ENCODE data around the gene RAMP2. TPM values are rescaled to one million over a fixed set of nuclear protein-coding genes. Genes with fewer than 3 reads are reported as not detected.

Gene RAMP2
- total and polyA plus RNA-seq, 2 of the 13 experiments (the other 11 are each of a cell fraction or from before 2014, with no cell fraction given), result 1.4 to 5.2 TPM

DNA sequence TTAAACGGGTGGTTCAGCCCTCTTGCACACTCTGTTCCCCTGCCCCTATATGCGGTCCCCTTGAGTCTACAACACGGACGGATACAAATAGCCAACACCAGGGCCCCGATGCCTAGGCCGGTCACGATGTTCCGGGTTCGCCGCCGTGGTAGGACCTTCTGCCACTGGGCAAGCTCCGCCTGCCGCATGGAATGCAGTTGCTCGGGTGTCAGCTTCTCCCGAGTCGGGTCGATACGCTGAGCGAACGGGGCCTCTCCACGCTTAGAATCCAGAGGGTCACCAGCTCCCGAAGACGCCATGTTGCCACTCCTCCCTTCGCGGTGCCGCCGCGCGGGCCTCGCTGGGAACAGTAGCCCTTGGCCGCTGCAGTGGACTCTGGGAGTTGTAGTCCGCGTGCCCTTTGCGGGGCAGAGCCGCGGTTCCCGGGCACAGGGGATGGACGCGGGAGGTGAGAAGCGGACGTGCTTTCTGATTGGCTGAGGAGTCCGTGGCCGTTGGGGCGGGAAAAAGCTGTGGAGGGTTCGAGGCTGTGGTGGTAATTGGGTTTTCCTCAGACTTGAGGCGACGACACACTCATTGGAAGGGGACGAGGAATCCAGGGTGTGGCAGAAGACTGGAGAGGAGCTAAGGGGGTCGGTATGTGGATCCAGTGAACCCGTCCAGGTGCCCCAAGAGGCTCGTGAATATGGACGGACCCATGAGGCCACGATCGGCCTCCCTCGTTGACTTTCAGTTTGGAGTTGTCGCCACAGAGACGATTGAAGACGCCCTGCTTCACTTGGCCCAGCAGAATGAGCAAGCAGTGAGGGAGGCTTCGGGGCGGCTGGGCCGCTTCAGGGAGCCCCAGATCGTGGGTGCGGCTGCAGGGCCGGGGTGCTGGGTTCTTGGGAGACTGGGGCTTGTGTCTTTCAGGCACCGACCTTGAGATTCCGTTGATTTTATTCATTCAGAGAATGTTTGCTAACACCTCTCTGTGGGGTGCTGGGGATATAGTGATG lies 37.7 kb downstream of the RAMP2 start, which contains the start of the genes CNTD1 and COA3 (continued):
- TF ChIP-seq HOXA7 (CRISPR knock-in tag; IDR thresholded peaks at IDR 0.05), result no peak
- TF ChIP-seq SKI (IDR thresholded peaks at IDR 0.05; ENCODE audit: partially characterized antibody), result peak; percentile 28
- TF ChIP-seq ZNF329 (CRISPR knock-in tag; IDR thresholded peaks at IDR 0.05; ENCODE audit: low read depth), result peak; percentile 83; the same call in 1 of the 2 replicates
- TF ChIP-seq, protein P1, sequence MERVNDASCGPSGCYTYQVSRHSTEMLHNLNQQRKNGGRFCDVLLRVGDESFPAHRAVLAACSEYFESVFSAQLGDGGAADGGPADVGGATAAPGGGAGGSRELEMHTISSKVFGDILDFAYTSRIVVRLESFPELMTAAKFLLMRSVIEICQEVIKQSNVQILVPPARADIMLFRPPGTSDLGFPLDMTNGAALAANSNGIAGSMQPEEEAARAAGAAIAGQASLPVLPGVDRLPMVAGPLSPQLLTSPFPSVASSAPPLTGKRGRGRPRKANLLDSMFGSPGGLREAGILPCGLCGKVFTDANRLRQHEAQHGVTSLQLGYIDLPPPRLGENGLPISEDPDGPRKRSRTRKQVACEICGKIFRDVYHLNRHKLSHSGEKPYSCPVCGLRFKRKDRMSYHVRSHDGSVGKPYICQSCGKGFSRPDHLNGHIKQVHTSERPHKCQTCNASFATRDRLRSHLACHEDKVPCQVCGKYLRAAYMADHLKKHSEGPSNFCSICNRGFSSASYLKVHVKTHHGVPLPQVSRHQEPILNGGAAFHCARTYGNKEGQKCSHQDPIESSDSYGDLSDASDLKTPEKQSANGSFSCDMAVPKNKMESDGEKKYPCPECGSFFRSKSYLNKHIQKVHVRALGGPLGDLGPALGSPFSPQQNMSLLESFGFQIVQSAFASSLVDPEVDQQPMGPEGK (CRISPR knock-in tag; IDR thresholded peaks at IDR 0.05), result no peak; the same call in 1 of the 2 replicates
- TF ChIP-seq ZNF383 (CRISPR knock-in tag; IDR thresholded peaks at IDR 0.05; ENCODE audit: borderline replicate concordance), result no peak
- peak; percentile 81 for TF ChIP-seq POLR2G (IDR thresholded peaks at IDR 0.05; ENCODE audit: low read depth, low read length)
- TF ChIP-seq, protein P2, sequence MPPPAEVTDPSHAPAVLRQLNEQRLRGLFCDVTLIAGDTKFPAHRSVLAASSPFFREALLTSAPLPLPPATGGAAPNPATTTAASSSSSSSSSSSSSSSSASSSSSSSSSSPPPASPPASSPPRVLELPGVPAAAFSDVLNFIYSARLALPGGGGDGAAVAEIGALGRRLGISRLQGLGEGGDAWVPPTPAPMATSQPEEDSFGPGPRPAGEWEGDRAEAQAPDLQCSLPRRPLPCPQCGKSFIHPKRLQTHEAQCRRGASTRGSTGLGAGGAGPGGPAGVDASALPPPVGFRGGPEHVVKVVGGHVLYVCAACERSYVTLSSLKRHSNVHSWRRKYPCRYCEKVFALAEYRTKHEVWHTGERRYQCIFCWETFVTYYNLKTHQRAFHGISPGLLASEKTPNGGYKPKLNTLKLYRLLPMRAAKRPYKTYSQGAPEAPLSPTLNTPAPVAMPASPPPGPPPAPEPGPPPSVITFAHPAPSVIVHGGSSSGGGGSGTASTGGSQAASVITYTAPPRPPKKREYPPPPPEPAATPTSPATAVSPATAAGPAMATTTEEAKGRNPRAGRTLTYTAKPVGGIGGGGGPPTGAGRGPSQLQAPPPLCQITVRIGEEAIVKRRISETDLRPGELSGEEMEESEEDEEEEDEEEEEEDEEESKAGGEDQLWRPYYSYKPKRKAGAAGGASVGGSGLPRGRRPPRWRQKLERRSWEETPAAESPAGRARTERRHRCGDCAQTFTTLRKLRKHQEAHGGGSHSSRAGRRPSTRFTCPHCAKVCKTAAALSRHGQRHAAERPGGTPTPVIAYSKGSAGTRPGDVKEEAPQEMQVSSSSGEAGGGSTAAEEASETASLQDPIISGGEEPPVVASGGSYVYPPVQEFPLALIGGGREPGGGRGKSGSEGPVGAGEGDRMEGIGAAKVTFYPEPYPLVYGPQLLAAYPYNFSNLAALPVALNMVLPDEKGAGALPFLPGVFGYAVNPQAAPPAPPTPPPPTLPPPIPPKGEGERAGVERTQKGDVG (CRISPR knock-in tag; IDR thresholded peaks at IDR 0.05; ENCODE audit: borderline replicate concordance), result peak; percentile 94
- TF ChIP-seq, protein P3, sequence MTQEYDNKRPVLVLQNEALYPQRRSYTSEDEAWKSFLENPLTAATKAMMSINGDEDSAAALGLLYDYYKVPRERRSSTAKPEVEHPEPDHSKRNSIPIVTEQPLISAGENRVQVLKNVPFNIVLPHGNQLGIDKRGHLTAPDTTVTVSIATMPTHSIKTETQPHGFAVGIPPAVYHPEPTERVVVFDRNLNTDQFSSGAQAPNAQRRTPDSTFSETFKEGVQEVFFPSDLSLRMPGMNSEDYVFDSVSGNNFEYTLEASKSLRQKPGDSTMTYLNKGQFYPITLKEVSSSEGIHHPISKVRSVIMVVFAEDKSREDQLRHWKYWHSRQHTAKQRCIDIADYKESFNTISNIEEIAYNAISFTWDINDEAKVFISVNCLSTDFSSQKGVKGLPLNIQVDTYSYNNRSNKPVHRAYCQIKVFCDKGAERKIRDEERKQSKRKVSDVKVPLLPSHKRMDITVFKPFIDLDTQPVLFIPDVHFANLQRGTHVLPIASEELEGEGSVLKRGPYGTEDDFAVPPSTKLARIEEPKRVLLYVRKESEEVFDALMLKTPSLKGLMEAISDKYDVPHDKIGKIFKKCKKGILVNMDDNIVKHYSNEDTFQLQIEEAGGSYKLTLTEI (CRISPR knock-in tag; conservative IDR thresholded peaks at IDR 0.05), result no peak
- peak; percentile 35; the same call in 1 of the 2 replicates for TF ChIP-seq ARNTL (CRISPR knock-in tag; IDR thresholded peaks at IDR 0.05)
- no peak for TF ChIP-seq TCF12 (IDR thresholded peaks at IDR 0.05)
- TF ChIP-seq TCF12 (CRISPR knock-in tag; IDR thresholded peaks at IDR 0.05), result no peak; the same call in 1 of the 2 replicates
- no peak for TF ChIP-seq ZNF549 (CRISPR knock-in tag; IDR thresholded peaks at IDR 0.05)
- TF ChIP-seq ZSCAN31 (CRISPR knock-in tag; IDR thresholded peaks at IDR 0.05; ENCODE audit: low read depth), result peak; percentile 97
- peak; percentile 26; the same call in 1 of the 2 replicates for TF ChIP-seq ZNF777 (CRISPR knock-in tag; IDR thresholded peaks at IDR 0.05)
- TF ChIP-seq, protein P4, sequence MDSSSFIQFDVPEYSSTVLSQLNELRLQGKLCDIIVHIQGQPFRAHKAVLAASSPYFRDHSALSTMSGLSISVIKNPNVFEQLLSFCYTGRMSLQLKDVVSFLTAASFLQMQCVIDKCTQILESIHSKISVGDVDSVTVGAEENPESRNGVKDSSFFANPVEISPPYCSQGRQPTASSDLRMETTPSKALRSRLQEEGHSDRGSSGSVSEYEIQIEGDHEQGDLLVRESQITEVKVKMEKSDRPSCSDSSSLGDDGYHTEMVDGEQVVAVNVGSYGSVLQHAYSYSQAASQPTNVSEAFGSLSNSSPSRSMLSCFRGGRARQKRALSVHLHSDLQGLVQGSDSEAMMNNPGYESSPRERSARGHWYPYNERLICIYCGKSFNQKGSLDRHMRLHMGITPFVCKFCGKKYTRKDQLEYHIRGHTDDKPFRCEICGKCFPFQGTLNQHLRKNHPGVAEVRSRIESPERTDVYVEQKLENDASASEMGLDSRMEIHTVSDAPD (CRISPR knock-in tag; IDR thresholded peaks at IDR 0.05), result 0 out of 2 replicates have a peak, but pooled peaks have one; percentile 52
- TF ChIP-seq AGO2 (optimal IDR thresholded peaks at IDR 0.05; ENCODE audit: low read depth, low read length), result peak; percentile 92
- TF ChIP-seq MEIS2 (CRISPR knock-in tag; IDR thresholded peaks at IDR 0.05), result peak; percentile 84
- TF ChIP-seq, protein P5, sequence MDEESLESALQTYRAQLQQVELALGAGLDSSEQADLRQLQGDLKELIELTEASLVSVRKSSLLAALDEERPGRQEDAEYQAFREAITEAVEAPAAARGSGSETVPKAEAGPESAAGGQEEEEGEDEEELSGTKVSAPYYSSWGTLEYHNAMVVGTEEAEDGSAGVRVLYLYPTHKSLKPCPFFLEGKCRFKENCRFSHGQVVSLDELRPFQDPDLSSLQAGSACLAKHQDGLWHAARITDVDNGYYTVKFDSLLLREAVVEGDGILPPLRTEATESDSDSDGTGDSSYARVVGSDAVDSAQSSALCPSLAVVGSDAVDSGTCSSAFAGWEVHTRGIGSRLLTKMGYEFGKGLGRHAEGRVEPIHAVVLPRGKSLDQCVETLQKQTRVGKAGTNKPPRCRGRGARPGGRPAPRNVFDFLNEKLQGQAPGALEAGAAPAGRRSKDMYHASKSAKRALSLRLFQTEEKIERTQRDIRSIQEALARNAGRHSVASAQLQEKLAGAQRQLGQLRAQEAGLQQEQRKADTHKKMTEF (CRISPR knock-in tag; IDR thresholded peaks at IDR 0.05), result peak; percentile 84
